Measurements from ENCODE around the gene TCF7. TPM values are rescaled to one million over a fixed set of nuclear protein-coding genes. Genes with fewer than 3 reads are reported as not detected.
A peak's percentile ranks its signal among the peaks of the same experiment; 100 is the strongest.

Gene TCF7
- total RNA-seq, 1 experiment from 2014 or later = 18.2 TPM

DNA sequence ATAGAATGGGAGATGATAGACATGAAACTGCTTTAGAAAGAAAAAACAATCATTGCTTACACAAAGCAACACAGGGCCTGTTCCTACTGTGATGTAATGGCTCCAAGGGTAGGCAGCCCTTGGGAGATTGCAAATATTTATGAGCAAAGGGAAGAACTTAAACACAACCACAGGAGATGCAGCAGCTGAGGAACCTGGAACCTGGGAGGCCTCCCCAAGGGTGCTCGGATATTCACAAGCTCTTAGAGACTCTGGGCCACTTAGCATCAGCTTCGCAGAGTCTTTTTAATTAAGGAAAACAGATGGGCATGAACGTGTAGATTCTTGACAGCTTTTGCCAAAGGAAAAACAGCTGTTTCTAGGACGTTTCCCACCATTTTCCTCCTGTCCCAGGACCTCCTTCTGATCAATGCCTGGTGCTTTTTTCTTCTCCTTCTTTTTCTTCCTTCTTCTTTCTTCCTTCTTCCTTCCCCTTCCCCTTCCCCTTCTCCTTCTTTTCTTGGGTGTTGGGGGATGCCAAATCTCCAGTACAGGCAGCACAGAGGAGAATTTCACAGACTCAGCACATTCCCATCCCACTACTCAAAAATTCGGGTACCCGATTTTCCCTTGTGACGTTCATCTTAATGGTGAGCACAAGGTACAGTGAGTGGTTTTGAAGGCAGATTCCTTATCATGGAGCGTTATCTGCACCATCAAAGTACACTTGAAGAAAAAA lies 28.1 kb upstream of the TCF7 start:
- Histone ChIP-seq H2AFZ (ENCODE audit: low read length) (no peak overlapping the region), H2BK12ac (ENCODE audit: insufficient read length, low read depth, low read length) (no peak overlapping the region), H3K9me3 (ENCODE audit: control insufficient read depth, low read depth, low read length) (no peaks in the 10 kb centered on the region), H3K79me2 (ENCODE audit: insufficient read depth, low read length) (no peaks in the 10 kb centered on the region), H4K20me1 (ENCODE audit: control insufficient read depth, insufficient read depth, insufficient read length) (no peaks in the 10 kb centered on the region), H3K4ac (ENCODE audit: low read depth, low read length) (no peak overlapping the region), H3K27ac (ENCODE audit: insufficient read length, low read depth, low read length) (no peak overlapping the region), H3K23me2 (ENCODE audit: insufficient read length, low read depth, low read length, poor library complexity, severe bottlenecking) (no peaks in the 10 kb centered on the region), H3K14ac (ENCODE audit: insufficient read depth, low read length) (no peak overlapping the region), H3K23ac (ENCODE audit: insufficient read length, low read depth, low read length) (no peak overlapping the region), H4K8ac (replicated peaks; ENCODE audit: insufficient read length, low read depth, low read length) (no peak overlapping the region), H2BK5ac (ENCODE audit: insufficient read length, low read length) (no peak overlapping the region), H3K56ac (ENCODE audit: insufficient read length, low read depth, low read length) (no peak overlapping the region), H3K18ac (ENCODE audit: insufficient read length, low read depth, low read length) (no peak overlapping the region), H2AK5ac (ENCODE audit: insufficient read length, low read length) (no peak overlapping the region), H3K4me1 (ENCODE audit: insufficient read depth, low read length) (0 out of 2 replicates have a peak, but pooled peaks cover 3% of the 10 kb centered on the region), H2BK15ac (ENCODE audit: low read depth, low read length) (no peak overlapping the region), H4K91ac (ENCODE audit: insufficient read length, low read depth, low read length) (no peak overlapping the region), H4K5ac (ENCODE audit: insufficient read length, low read depth, low read length) (no peak overlapping the region), H3K9ac (ENCODE audit: extremely low read depth, insufficient read length, low read length) (no peak overlapping the region), H2BK120ac (ENCODE audit: low read depth, low read length, poor library complexity, severe bottlenecking) (no peak overlapping the region), H3T11ph (ENCODE audit: low read length) (no peak overlapping the region), H3K27me3 (ENCODE audit: insufficient read depth, low read length) (no peaks in the 10 kb centered on the region), H3K79me1 (ENCODE audit: insufficient read depth, low read depth, low read length, poor library complexity, severe bottlenecking) (no peaks in the 10 kb centered on the region), H2BK20ac (ENCODE audit: low read depth, low read length, poor library complexity, severe bottlenecking) (no peak overlapping the region), H3K4me2 (ENCODE audit: insufficient read depth, insufficient read length, low read length) (no peak overlapping the region)
- WGBS (ENCODE audit: extremely low coverage, insufficient read length, low lambda C conversion rate) = no CpG with 5 or more reads among the region's 8 CpGs
- TF ChIP-seq, protein P1, sequence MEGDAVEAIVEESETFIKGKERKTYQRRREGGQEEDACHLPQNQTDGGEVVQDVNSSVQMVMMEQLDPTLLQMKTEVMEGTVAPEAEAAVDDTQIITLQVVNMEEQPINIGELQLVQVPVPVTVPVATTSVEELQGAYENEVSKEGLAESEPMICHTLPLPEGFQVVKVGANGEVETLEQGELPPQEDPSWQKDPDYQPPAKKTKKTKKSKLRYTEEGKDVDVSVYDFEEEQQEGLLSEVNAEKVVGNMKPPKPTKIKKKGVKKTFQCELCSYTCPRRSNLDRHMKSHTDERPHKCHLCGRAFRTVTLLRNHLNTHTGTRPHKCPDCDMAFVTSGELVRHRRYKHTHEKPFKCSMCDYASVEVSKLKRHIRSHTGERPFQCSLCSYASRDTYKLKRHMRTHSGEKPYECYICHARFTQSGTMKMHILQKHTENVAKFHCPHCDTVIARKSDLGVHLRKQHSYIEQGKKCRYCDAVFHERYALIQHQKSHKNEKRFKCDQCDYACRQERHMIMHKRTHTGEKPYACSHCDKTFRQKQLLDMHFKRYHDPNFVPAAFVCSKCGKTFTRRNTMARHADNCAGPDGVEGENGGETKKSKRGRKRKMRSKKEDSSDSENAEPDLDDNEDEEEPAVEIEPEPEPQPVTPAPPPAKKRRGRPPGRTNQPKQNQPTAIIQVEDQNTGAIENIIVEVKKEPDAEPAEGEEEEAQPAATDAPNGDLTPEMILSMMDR (conservative IDR thresholded peaks at IDR 0.05) = no peak
- peaks cover 10 to 11% of the 10 kb centered on the region in 2 experiments for H3K4me1 Mint-ChIP-seq
- no peak overlapping the region for H3K4me3 Mint-ChIP-seq
- peak overlapping the region in 1 of 3 experiments; percentile 29; a peak in 2 of 7 replicates for H3K27ac Mint-ChIP-seq
- DNase-seq = peak; percentile 6
- H3K9me3 Mint-ChIP-seq = no peaks in the 10 kb centered on the region
- peaks cover 15% of the 10 kb centered on the region for H3K27me3 Mint-ChIP-seq (ENCODE audit: low read depth)
- H3K36me3 Mint-ChIP-seq (ENCODE audit: insufficient read depth in 1 of 3, low read depth in 3 of 3) = no peaks in the 10 kb centered on the region

Data from H9 (cell line).